ENCODE results near the gene KCNJ10.

The KCNJ10 gene

GRCh38 chr1:160045653-160046052, 24.3 kb downstream of the KCNJ10 start:
- ATAC-seq (ENCODE audit: low read depth): no peak
- TF ChIP-seq, protein P1, sequence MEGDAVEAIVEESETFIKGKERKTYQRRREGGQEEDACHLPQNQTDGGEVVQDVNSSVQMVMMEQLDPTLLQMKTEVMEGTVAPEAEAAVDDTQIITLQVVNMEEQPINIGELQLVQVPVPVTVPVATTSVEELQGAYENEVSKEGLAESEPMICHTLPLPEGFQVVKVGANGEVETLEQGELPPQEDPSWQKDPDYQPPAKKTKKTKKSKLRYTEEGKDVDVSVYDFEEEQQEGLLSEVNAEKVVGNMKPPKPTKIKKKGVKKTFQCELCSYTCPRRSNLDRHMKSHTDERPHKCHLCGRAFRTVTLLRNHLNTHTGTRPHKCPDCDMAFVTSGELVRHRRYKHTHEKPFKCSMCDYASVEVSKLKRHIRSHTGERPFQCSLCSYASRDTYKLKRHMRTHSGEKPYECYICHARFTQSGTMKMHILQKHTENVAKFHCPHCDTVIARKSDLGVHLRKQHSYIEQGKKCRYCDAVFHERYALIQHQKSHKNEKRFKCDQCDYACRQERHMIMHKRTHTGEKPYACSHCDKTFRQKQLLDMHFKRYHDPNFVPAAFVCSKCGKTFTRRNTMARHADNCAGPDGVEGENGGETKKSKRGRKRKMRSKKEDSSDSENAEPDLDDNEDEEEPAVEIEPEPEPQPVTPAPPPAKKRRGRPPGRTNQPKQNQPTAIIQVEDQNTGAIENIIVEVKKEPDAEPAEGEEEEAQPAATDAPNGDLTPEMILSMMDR (IDR thresholded peaks at IDR 0.05; ENCODE audit: poor library complexity, severe bottlenecking): no peak
- Histone ChIP-seq H3K4me1 (ENCODE audit: insufficient read depth, poor library complexity, severe bottlenecking) (no peaks in the 10 kb centered on the region), H3K27ac (ENCODE audit: poor library complexity, severe bottlenecking) (no peak overlapping the region), H3K27me3 (ENCODE audit: insufficient read depth, poor library complexity, severe bottlenecking) (no peaks in the 10 kb centered on the region), H3K4me3 (ENCODE audit: severe bottlenecking) (no peak overlapping the region), H3K36me3 (ENCODE audit: low read depth) (no peaks in the 10 kb centered on the region), H3K9me3 (ENCODE audit: severe bottlenecking) (no peaks in the 10 kb centered on the region)
- no peak for DNase-seq (ENCODE audit: low spot score)

GRCh38 chr1:160043543-160043942, 26.4 kb downstream of the KCNJ10 start:
- no peaks in the 10 kb centered on the region for H3K36me3 ChIP-seq (ENCODE audit: low read depth)
- DNase-seq (ENCODE audit: low spot score): no peak
- no peak for ATAC-seq (ENCODE audit: low read depth)
- H3K9me3 ChIP-seq (ENCODE audit: severe bottlenecking): no peaks in the 10 kb centered on the region
- no peak overlapping the region for H3K4me3 ChIP-seq (ENCODE audit: severe bottlenecking)
- no peak overlapping the region for H3K27ac ChIP-seq (ENCODE audit: poor library complexity, severe bottlenecking)
- H3K4me1 ChIP-seq (ENCODE audit: insufficient read depth, poor library complexity, severe bottlenecking): no peaks in the 10 kb centered on the region
- no peaks in the 10 kb centered on the region for H3K27me3 ChIP-seq (ENCODE audit: insufficient read depth, poor library complexity, severe bottlenecking)
- TF ChIP-seq, protein P1 (IDR thresholded peaks at IDR 0.05; ENCODE audit: poor library complexity, severe bottlenecking): no peak

DNA sequence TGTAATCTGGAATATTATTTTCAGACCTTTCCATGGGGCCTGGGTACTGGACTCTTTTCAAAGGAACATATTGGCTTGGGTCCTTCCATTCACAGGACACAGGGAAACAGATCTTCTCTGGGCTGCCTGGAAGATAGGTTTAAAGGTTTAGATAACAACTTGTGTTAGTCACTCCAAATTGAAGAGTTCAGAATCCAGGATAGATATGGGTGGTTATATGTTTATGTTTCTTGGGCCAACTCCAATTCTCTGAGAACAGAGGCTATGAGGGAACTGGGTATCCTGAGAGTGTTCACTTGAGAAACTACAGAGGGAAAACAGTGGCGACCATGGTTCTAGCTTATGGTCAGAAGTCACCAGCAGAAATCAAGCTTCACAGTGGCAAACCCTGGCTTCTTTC, 29.5 kb downstream of the KCNJ10 start:
- Histone ChIP-seq H3K4me3 (ENCODE audit: severe bottlenecking) (no peak overlapping the region), H3K27ac (ENCODE audit: poor library complexity, severe bottlenecking) (no peak overlapping the region), H3K4me1 (ENCODE audit: insufficient read depth, poor library complexity, severe bottlenecking) (no peaks in the 10 kb centered on the region), H3K9me3 (ENCODE audit: severe bottlenecking) (no peaks in the 10 kb centered on the region), H3K27me3 (ENCODE audit: insufficient read depth, poor library complexity, severe bottlenecking) (no peaks in the 10 kb centered on the region), H3K36me3 (ENCODE audit: low read depth) (no peaks in the 10 kb centered on the region)
- no peak for ATAC-seq (ENCODE audit: low read depth)
- TF ChIP-seq, protein P1 (IDR thresholded peaks at IDR 0.05; ENCODE audit: poor library complexity, severe bottlenecking): no peak
- DNase-seq (ENCODE audit: low spot score): no peak

DNA sequence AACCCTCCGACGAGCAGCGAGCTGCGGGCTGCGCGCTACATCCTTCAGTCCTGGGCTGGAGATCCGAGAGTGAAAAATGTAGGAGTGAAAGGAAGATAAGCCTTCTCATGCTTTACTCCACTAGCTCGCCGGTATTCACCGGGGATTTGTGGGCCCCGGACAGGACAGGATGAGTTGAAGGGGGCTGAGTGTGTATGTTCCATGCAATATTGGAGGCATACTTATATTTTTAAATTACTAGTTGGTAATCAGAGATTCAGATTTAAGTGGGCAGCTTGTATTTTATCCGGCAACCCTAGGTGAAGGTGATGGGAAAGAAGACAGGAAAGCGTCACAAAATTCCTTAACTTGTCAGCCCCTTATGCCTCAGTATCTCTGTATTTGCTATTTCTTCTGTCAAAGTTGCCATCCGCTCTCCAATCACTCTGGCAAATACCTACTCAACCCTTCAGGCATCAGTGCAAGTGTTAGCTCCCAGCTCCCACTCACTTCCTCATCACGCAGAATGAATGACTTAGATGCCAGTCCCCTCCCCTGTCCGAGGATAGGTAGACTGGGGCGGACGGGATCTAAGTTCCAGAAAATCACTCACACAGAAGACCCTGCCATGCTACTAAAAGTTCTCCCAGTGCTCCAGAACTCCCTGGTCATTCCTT, 37.7 kb downstream of the KCNJ10 start:
- peak; percentile 40 for ATAC-seq (ENCODE audit: low read depth)
- no peaks in the 10 kb centered on the region for H3K36me3 ChIP-seq (ENCODE audit: low read depth)
- DNase-seq (ENCODE audit: low spot score): no peak
- H3K27ac ChIP-seq (ENCODE audit: poor library complexity, severe bottlenecking): peak overlapping the region; percentile 23
- no peaks in the 10 kb centered on the region for H3K9me3 ChIP-seq (ENCODE audit: severe bottlenecking)
- peaks cover 5% of the 10 kb centered on the region for H3K4me1 ChIP-seq (ENCODE audit: insufficient read depth, poor library complexity, severe bottlenecking)
- no peaks in the 10 kb centered on the region for H3K27me3 ChIP-seq (ENCODE audit: insufficient read depth, poor library complexity, severe bottlenecking)
- TF ChIP-seq, protein P1 (IDR thresholded peaks at IDR 0.05; ENCODE audit: poor library complexity, severe bottlenecking): no peak
- peak overlapping the region; percentile 60 for H3K4me3 ChIP-seq (ENCODE audit: severe bottlenecking)

Measured in RWPE2 (cell line).